K562 (cell line): Measurements from ENCODE around the gene SAMD15. TPM values are rescaled to one million over a fixed set of nuclear protein-coding genes. Genes with fewer than 3 reads are reported as not detected.

Source experiments
- BCLAF1 ChIP-seq, 2 experiments: fragments of 450-650 bp in 1 of 2; IDR thresholded peaks; 2 replicates each; pipeline ENCODE4 v1.6.1; 2011 to 2017; ENCODE audit warnings: low read depth in 2 of 2, antibody characterized with exemption in 1 of 2, borderline replicate concordance in 1 of 2, low read length in 1 of 2, mild to moderate bottlenecking in 1 of 2, mixed read lengths in 1 of 2; ENCODE audit not compliant: control insufficient read depth in 1 of 2
- CHD1 ChIP-seq: fragments of 200-600 bp; sonication (generic); IDR thresholded peaks from one replicate; pipeline ENCODE4 v1.6.1; 2012; ENCODE audit warnings: mild to moderate bottlenecking, moderate library complexity, low read length, inconsistent platforms
- HINFP ChIP-seq: fragments of 450-650 bp; conservative IDR thresholded peaks from 2 replicates; pipeline ENCODE4 v1.6.1; 2016; ENCODE audit warnings: missing genetic modification characterization, low read depth, mild to moderate bottlenecking, control low read depth, missing compliant biosample characterization
- IFI16 ChIP-seq: fragments of 250-450 bp; sonication (Bioruptor Pico); IDR thresholded peaks from 2 replicates; pipeline ENCODE4 v2.1.2; 2022; ENCODE audit warnings: mild to moderate bottlenecking, inconsistent platforms
- KDM1A ChIP-seq, 2 experiments: fragments of 450-650 bp; IDR thresholded peaks; 2 replicates each; pipeline ENCODE4 v1.6.1; 2016; ENCODE audit warnings: mild to moderate bottlenecking in 2 of 2
- KDM2B ChIP-seq: fragments of 250-450 bp; sonication (Bioruptor Pico); IDR thresholded peaks from 2 replicates; pipeline ENCODE4 v1.8.0; 2021; ENCODE audit warnings: mild to moderate bottlenecking, moderate library complexity
- NR2C1 ChIP-seq, 2 experiments: fragments of 450-650 bp; IDR thresholded peaks; 2 replicates each; pipeline ENCODE4 v1.6.1; 2017; ENCODE audit warnings: mild to moderate bottlenecking in 2 of 2, antibody characterized with exemption in 1 of 2, inconsistent platforms in 1 of 2, missing compliant biosample characterization in 1 of 2, missing genetic modification characterization in 1 of 2
- NRF1 ChIP-seq, 2 experiments: fragments of 450-650 bp; IDR thresholded peaks in 1 of 2; conservative IDR thresholded peaks in 1 of 2; 2 replicates each; pipeline ENCODE4 v1.6.1; 2014; ENCODE audit warnings: mild to moderate bottlenecking in 2 of 2
- SAFB ChIP-seq: fragments of 200-400 bp; formaldehyde crosslinking; IDR thresholded peaks from 2 replicates; pipeline ENCODE4 v1.6.1; 2017; ENCODE audit warnings: low read depth, low read length, borderline replicate concordance
- SMARCB1 ChIP-seq: IDR thresholded peaks from 2 replicates; pipeline ENCODE4 v1.6.1; 2011; ENCODE audit warnings: improper control_type of control experiment, low read depth; ENCODE audit not compliant: insufficient read length
- TBL1XR1 ChIP-seq, 2 experiments: IDR thresholded peaks; 2 replicates each; pipeline ENCODE4 v1.6.1; 2012; ENCODE audit warnings: improper control_type of control experiment in 2 of 2, low read length in 2 of 2, mild to moderate bottlenecking in 1 of 2
- ZC3H4 ChIP-seq: sonication (generic); formaldehyde crosslinking; IDR thresholded peaks from 2 replicates; pipeline ENCODE4 v1.9.0; 2021; ENCODE audit warnings: missing genetic modification reagents, borderline replicate concordance
- ZNF318 ChIP-seq, 2 experiments: fragments of 450-650 bp; IDR thresholded peaks; 2 replicates each; pipeline ENCODE4 v1.6.1; 2016; ENCODE audit warnings: mild to moderate bottlenecking in 2 of 2, borderline replicate concordance in 1 of 2, low read depth in 1 of 2, moderate library complexity in 1 of 2
- polyA plus RNA-seq, 8 experiments: library from polyadenylated mRNA; depleted of rRNA in 4 of 8; stranded (reverse) in 5 of 8; unstranded in 3 of 8; fragments of >200 nt; fragmentation: Nextera tagmentation in 2 of 8; fragmentation: Illumina TruSeq in 1 of 8; extraction: Ambion mirVana in 2 of 8; extraction: Trizol in 1 of 8; gene quantifications; 2 replicates each; pipeline versions ENCODE4 v1.2.1 to v1.2.3, GENCODE V29; 2011 to 2014; ENCODE audit warnings: inconsistent platforms in 1 of 8, missing spikeins in 1 of 8
- total RNA-seq, 7 experiments: library from RNA; depleted of rRNA in 6 of 7; stranded (reverse); fragments of >200 nt in 6 of 7; fragmentation: Illumina TruSeq in 2 of 7; extraction: Trizol in 2 of 7; gene quantifications; 2 replicates each; pipeline versions ENCODE4 v1.2.1 to v1.2.3, GENCODE V29; 2011 to 2021; ENCODE audit warnings: low replicate concordance in 1 of 7

SAMD15 gene
- total and polyA plus RNA-seq, 9 of the 15 experiments (the other 6 are each of a cell fraction or from before 2014, with no cell fraction given) = 0.18 to 0.54 (median 0.25) TPM

GRCh38 chr14:77335576-77335975 is 41.6 kb upstream of the SAMD15 start (continued):
- no peak for TF ChIP-seq ZNF318 (IDR thresholded peaks at IDR 0.05; ENCODE audit: borderline replicate concordance in 1 of 2, low read depth in 1 of 2)
- no peak for TF ChIP-seq IFI16 (CRISPR knock-in tag)
- TF ChIP-seq TBL1XR1 (IDR thresholded peaks at IDR 0.05; ENCODE audit: low read length in 2 of 2) = no peak
- TF ChIP-seq CHD1 = no peak
- TF ChIP-seq SAFB = no peak
- TF ChIP-seq HINFP (tag) = no peak
- no peak for TF ChIP-seq ZC3H4 (CRISPR knock-in tag)
- no peak for TF ChIP-seq SMARCB1
- no peak for TF ChIP-seq NR2C1 (IDR thresholded peaks at IDR 0.05)
- no peak for TF ChIP-seq NR2C1 (tag; IDR thresholded peaks at IDR 0.05)
- TF ChIP-seq NRF1 (conservative IDR thresholded peaks at IDR 0.05 in 1 of 2, IDR thresholded peaks at IDR 0.05 in 1 of 2) = no peak
- TF ChIP-seq KDM2B (CRISPR knock-in tag) = no peak
- TF ChIP-seq KDM1A (IDR thresholded peaks at IDR 0.05) = no peak
- no peak for TF ChIP-seq BCLAF1 (IDR thresholded peaks at IDR 0.05; ENCODE audit: borderline replicate concordance in 1 of 2, control insufficient read depth in 1 of 2, low read depth in 2 of 2, low read length in 1 of 2)
